K562 (cell line): ENCODE data around the gene PPP4R4. TPM values are rescaled to one million over a fixed set of nuclear protein-coding genes. Genes with fewer than 3 reads are reported as not detected.

ENCODE experiments used
- ATAC-seq: fragments of 200-7000 bp; cut with Tn5 transposase; 3 replicates; pipeline ENCODE4 v1.9.1; 2020; ENCODE audit warnings: moderate library complexity
- BruUV-seq: library from RNA; stranded (reverse); fragments of 400-500 nt; replicated peaks from 2 replicates; lab custom pipeline; 2021; lab: Mats Ljungman, UMichigan
- CTCF ChIA-PET: fragments of 300-600 bp; formaldehyde crosslinking; extraction: SDS; loops from one replicate; lab custom pipeline; 2021; ENCODE audit warnings: low intra/inter-chr PET ratio; lab: Yijun Ruan, JAX
- POLR2A ChIA-PET: fragments of 300-600, 350-650 bp; sonication (Branson Sonifier 250); formaldehyde crosslinking; extraction: SDS; loops from one replicate; lab custom pipeline; 2021; ENCODE audit warnings: antibody characterized with exemption, inconsistent platforms; lab: Yijun Ruan, JAX
- DNase-seq, 4 experiments: peaks; one replicate each; pipeline versions ENCODE4 v3.0.0 to v3.0.0-alpha.2; 2011 to 2018; ENCODE audit warnings: low spot score in 3 of 4, mixed read lengths in 3 of 4; ENCODE audit errors: extremely low read depth in 1 of 4
- FAIRE-seq: peaks from 2 replicates; lab custom pipeline; 2011; peaks lifted over from hg19 to GRCh38; lab: Jason Lieb, UNC
- H2AFZ ChIP-seq: 2 replicates; pipeline ENCODE4 v1.6.0; 2011; ENCODE audit warnings: low read depth, low read length, control low read depth, inconsistent platforms
- H3K27ac ChIP-seq: fragments of 200-600 bp; 3 replicates; pipeline ENCODE4 v1.8.0; 2011; ENCODE audit warnings: low read depth, mild to moderate bottlenecking, control low read depth, inconsistent platforms, low read length, moderate library complexity, mixed read lengths; ENCODE audit errors: extremely low read depth
- H3K27me3 ChIP-seq, 2 experiments: fragments of 300-600 bp in 1 of 2; 2 replicates in 1 of 2; 3 replicates in 1 of 2; pipeline versions ENCODE4 v1.6.0 to v1.8.0; 2011; ENCODE audit warnings: inconsistent platforms in 2 of 2, low read length in 2 of 2, mild to moderate bottlenecking in 1 of 2, mixed read lengths in 1 of 2, moderate library complexity in 1 of 2; ENCODE audit not compliant: control insufficient read depth in 2 of 2, insufficient read depth in 2 of 2
- H3K36me3 ChIP-seq: fragments of 300-600 bp; 3 replicates; pipeline ENCODE4 v1.8.0; 2011; ENCODE audit warnings: mild to moderate bottlenecking, low read length, inconsistent platforms; ENCODE audit not compliant: control insufficient read depth, insufficient read depth
- H3K4me1 ChIP-seq, 2 experiments: fragments of 200-600 bp in 1 of 2; replicated peaks in 1 of 2; 2 replicates in 1 of 2; 3 replicates in 1 of 2; pipeline versions ENCODE4 v1.5.1 to v1.8.0; 2011; ENCODE audit warnings: inconsistent platforms in 2 of 2, low read length in 2 of 2, mild to moderate bottlenecking in 1 of 2, mixed read lengths in 1 of 2, moderate library complexity in 1 of 2; ENCODE audit not compliant: control insufficient read depth in 2 of 2, insufficient read depth in 2 of 2
- H3K4me2 ChIP-seq: 2 replicates; pipeline ENCODE4 v1.6.1; 2011; ENCODE audit warnings: low read length, control low read depth, inconsistent platforms, mixed read lengths; ENCODE audit not compliant: insufficient read depth
- H3K4me3 ChIP-seq: fragments of 200-600 bp; sonication (generic), shearing (Covaris generic); 2 replicates; pipeline ENCODE4 v1.5.1; 2016; ENCODE audit warnings: control low read depth, inconsistent platforms
- H3K79me2 ChIP-seq: fragments of 200-600 bp; 3 replicates; pipeline ENCODE4 v1.8.0; 2011; ENCODE audit warnings: low read length, inconsistent platforms; ENCODE audit not compliant: control insufficient read depth, insufficient read depth
- H3K9ac ChIP-seq, 2 experiments: 2 replicates each; pipeline versions ENCODE4 v1.6.0 to v1.6.1; 2011; ENCODE audit warnings: low read depth in 2 of 2, low read length in 2 of 2, control low read depth in 1 of 2, inconsistent platforms in 1 of 2, mild to moderate bottlenecking in 1 of 2, mixed read lengths in 1 of 2; ENCODE audit not compliant: insufficient read depth in 1 of 2
- H3K9me1 ChIP-seq: one replicate; pipeline ENCODE4 v1.6.0; 2011; ENCODE audit warnings: inconsistent platforms, mild to moderate bottlenecking, low read length, moderate library complexity; ENCODE audit not compliant: control insufficient read depth, insufficient read depth
- H3K9me3 ChIP-seq: replicated peaks from 2 replicates; pipeline ENCODE4 v1.5.1; 2011; ENCODE audit warnings: low read depth, low read length, inconsistent platforms; ENCODE audit not compliant: control insufficient read depth, insufficient read depth
- H4K20me1 ChIP-seq: replicated peaks from 2 replicates; pipeline ENCODE4 v1.6.1; 2011; ENCODE audit warnings: low read length, inconsistent platforms, mixed read lengths; ENCODE audit not compliant: control insufficient read depth, insufficient read depth
- ARID3A ChIP-seq: IDR thresholded peaks from 2 replicates; pipeline ENCODE4 v1.6.1; 2012; ENCODE audit warnings: low read depth, low read length, improper control_type of control experiment, borderline replicate concordance
- COPS2 ChIP-seq: fragments of 450-650 bp; conservative IDR thresholded peaks from 2 replicates; pipeline ENCODE4 v1.6.1; 2016; ENCODE audit warnings: mild to moderate bottlenecking, moderate library complexity
- ELK3 ChIP-seq: fragments of 450-650 bp; formaldehyde crosslinking; IDR thresholded peaks from 2 replicates; pipeline ENCODE4 v1.4.0; 2020; ENCODE audit warnings: mild to moderate bottlenecking
- MAX ChIP-seq: sonication (generic); formaldehyde crosslinking; IDR thresholded peaks from 2 replicates; pipeline ENCODE4 v1.9.0; 2022; ENCODE audit warnings: mild to moderate bottlenecking, missing genetic modification reagents
- NR4A1 ChIP-seq, 2 experiments: fragments of 250-450 bp in 1 of 2; fragments of 450-650 bp in 1 of 2; sonication (Bioruptor Pico) in 1 of 2; IDR thresholded peaks; 2 replicates each; pipeline versions ENCODE4 v1.4.0 to v1.6.1; 2016 to 2020; ENCODE audit warnings: mild to moderate bottlenecking in 2 of 2, missing compliant biosample characterization in 1 of 2, missing genetic modification characterization in 1 of 2, moderate library complexity in 1 of 2
- TEAD4 ChIP-seq, 2 experiments: sonication (generic) in 1 of 2; formaldehyde crosslinking in 1 of 2; IDR thresholded peaks; 2 replicates each; pipeline versions ENCODE4 v1.6.1 to v1.8.0; 2012 to 2022; ENCODE audit warnings: borderline replicate concordance in 1 of 2, inconsistent platforms in 1 of 2, low read length in 1 of 2, mild to moderate bottlenecking in 1 of 2, missing genetic modification reagents in 1 of 2
- THAP7 ChIP-seq: fragments of 250-450 bp; sonication (Bioruptor Pico); IDR thresholded peaks from 2 replicates; pipeline ENCODE4 v1.5.0; 2021
- USF1 ChIP-seq: sonication (generic); formaldehyde crosslinking; IDR thresholded peaks from 2 replicates; pipeline ENCODE4 v1.9.0; 2022; ENCODE audit warnings: mild to moderate bottlenecking, missing genetic modification reagents
- ZC3H8 ChIP-seq: fragments of 450-650 bp; IDR thresholded peaks from 2 replicates; pipeline ENCODE4 v1.6.1; 2017
- ZNF140 ChIP-seq: fragments of 250-450 bp; sonication (Bioruptor Pico); IDR thresholded peaks from 2 replicates; pipeline ENCODE4 v1.8.0; 2021; ENCODE audit warnings: moderate library complexity, mild to moderate bottlenecking, inconsistent platforms
- ZNF239 ChIP-seq: fragments of 250-450 bp; sonication (Bioruptor Pico); IDR thresholded peaks from 2 replicates; pipeline ENCODE4 v1.4.0; 2020; ENCODE audit warnings: mild to moderate bottlenecking
- ZNF324 ChIP-seq: fragments of 250-450 bp; sonication (Bioruptor Pico); IDR thresholded peaks from 2 replicates; pipeline ENCODE4 v1.4.0; 2020; ENCODE audit warnings: mild to moderate bottlenecking
- ZNF395 ChIP-seq: fragments of 200-800 bp; sonication (Bioruptor generic); IDR thresholded peaks from 2 replicates; pipeline ENCODE4 v1.6.1; 2017; ENCODE audit warnings: missing genetic modification characterization, missing compliant biosample characterization
- ZNF717 ChIP-seq: fragments of 250-450 bp; sonication (Bioruptor Pico); IDR thresholded peaks from 2 replicates; pipeline ENCODE4 v1.5.0; 2021
- ZNF76 ChIP-seq: fragments of 250-450 bp; sonication (Bioruptor Pico); IDR thresholded peaks from 2 replicates; pipeline ENCODE4 v1.4.0; 2020; ENCODE audit warnings: mild to moderate bottlenecking, moderate library complexity, borderline replicate concordance
- WGBS: fragments of 100-300 bp; shearing (Covaris generic); methylation state at CpG from one replicate; pipeline ENCODE4 v1.1.6; 2016; ENCODE audit warnings: low coverage, mixed read lengths; ENCODE audit not compliant: insufficient coverage; ENCODE audit errors: missing lambda C conversion rate; 5-methylcytosine and 5-hydroxymethylcytosine counted together
- in situ Hi-C: fragments of 300-500 bp; cut with MboI; formaldehyde crosslinking; loops from 4 replicates; pipeline ENCODE4 v1.15.0; 2018; ENCODE audit warnings: inconsistent platforms, mixed read lengths
- intact Hi-C: fragments of 100-400 bp; cut with micrococcal nuclease; formaldehyde crosslinking; loops from 2 replicates; pipeline ENCODE4 v1.14.2; 2022
- polyA plus RNA-seq, 8 experiments: library from polyadenylated mRNA; depleted of rRNA in 4 of 8; stranded (reverse) in 5 of 8; unstranded in 3 of 8; fragments of >200 nt; fragmentation: Nextera tagmentation in 2 of 8; fragmentation: Illumina TruSeq in 1 of 8; extraction: Ambion mirVana in 2 of 8; extraction: Trizol in 1 of 8; gene quantifications; 2 replicates each; pipeline versions ENCODE4 v1.2.1 to v1.2.3, GENCODE V29; 2011 to 2014; ENCODE audit warnings: inconsistent platforms in 1 of 8, missing spikeins in 1 of 8
- total RNA-seq, 7 experiments: library from RNA; depleted of rRNA in 6 of 7; stranded (reverse); fragments of >200 nt in 6 of 7; fragmentation: Illumina TruSeq in 2 of 7; extraction: Trizol in 2 of 7; gene quantifications; 2 replicates each; pipeline versions ENCODE4 v1.2.1 to v1.2.3, GENCODE V29; 2011 to 2021; ENCODE audit warnings: low replicate concordance in 1 of 7

The PPP4R4 gene
- total and polyA plus RNA-seq, 9 of the 15 experiments (the other 6 are each of a cell fraction or from before 2014, with no cell fraction given) = 0.11 to 0.26 TPM; not detected in 7

GRCh38 chr14:94124582-94125377 is 49.3 kb upstream of the PPP4R4 start:
- CTCF ChIA-PET = no interaction called here
- DNase-seq (no peak), FAIRE-seq (no peak), ATAC-seq (no peak)
- Histone ChIP-seq H4K20me1 (no peaks in the 10 kb centered on the region), H3K4me2 (no peak overlapping the region), H3K4me3 (no peak overlapping the region), H3K9me1 (no peaks in the 10 kb centered on the region), H3K79me2 (no peaks in the 10 kb centered on the region), H2AFZ (no peak overlapping the region), H3K36me3 (no peaks in the 10 kb centered on the region), H3K9ac (no peak overlapping the region), H3K4me1 (peaks cover 0 to 7% of the 10 kb centered on the region in 2 experiments; a peak in 2 of 5 replicates), H3K9me3 (no peaks in the 10 kb centered on the region), H3K27me3 (peaks cover 0 to 20% of the 10 kb centered on the region in 2 experiments; a peak in 2 of 5 replicates), H3K27ac (no peak overlapping the region)
- no TSS peak for BruUV-seq
- WGBS = 3% methylated on average over 6 of the region's 9 CpGs
- in situ Hi-C loops (no loop called here), intact Hi-C loops (no loop called here)
- POLR2A ChIA-PET = interaction anchor here (1.1 kb wide), 1 partner anchor 14 kb away, joined by 5 read pairs; the partner anchor contains the start of gene IFI27
- no peak for TF ChIP-seq ZNF140 (CRISPR knock-in tag)
- no peak for TF ChIP-seq ZNF324 (CRISPR knock-in tag)
- no peak for TF ChIP-seq USF1 (CRISPR knock-in tag)
- no peak for TF ChIP-seq ZNF239 (CRISPR knock-in tag)
- TF ChIP-seq NR4A1 (CRISPR knock-in tag; IDR thresholded peaks at IDR 0.05) = no peak
- TF ChIP-seq NR4A1 (tag; IDR thresholded peaks at IDR 0.05) = no peak
- TF ChIP-seq TEAD4 (IDR thresholded peaks at IDR 0.05; ENCODE audit: low read length) = no peak
- no peak for TF ChIP-seq TEAD4 (CRISPR knock-in tag; IDR thresholded peaks at IDR 0.05; ENCODE audit: borderline replicate concordance)
- no peak for TF ChIP-seq ZNF76 (CRISPR knock-in tag)
- TF ChIP-seq ZC3H8 = no peak
- TF ChIP-seq ZNF395 (CRISPR knock-in tag) = no peak
- no peak for TF ChIP-seq MAX
- no peak for TF ChIP-seq ELK3 (CRISPR knock-in tag)
- TF ChIP-seq ARID3A = no peak
- TF ChIP-seq COPS2 = no peak
- no peak for TF ChIP-seq THAP7 (CRISPR knock-in tag)
- TF ChIP-seq ZNF717 (CRISPR knock-in tag) = no peak
